A673 (cell line): ENCODE data around the gene CDKAL1. TPM values are rescaled to one million over a fixed set of nuclear protein-coding genes. Genes with fewer than 3 reads are reported as not detected.

Source experiments
- BruUV-seq: library from RNA; stranded (reverse); fragments of 400-500 nt; replicated peaks from 2 replicates; lab custom pipeline; 2021; lab: Mats Ljungman, UMichigan
- CTCF ChIA-PET: fragments of 300-600 bp; sonication (Branson Sonifier 250); formaldehyde crosslinking; loops from one replicate; lab custom pipeline; 2022; ENCODE audit warnings: antibody characterized with exemption; lab: Charles Lee
- POLR2A ChIA-PET: fragments of 300-600 bp; sonication (Branson Sonifier 250); formaldehyde crosslinking; loops from one replicate; lab custom pipeline; 2022; ENCODE audit warnings: antibody characterized with exemption; ENCODE audit not compliant: low non-redundant PET; lab: Charles Lee
- DNase-seq: peaks from one replicate; pipeline ENCODE4 v3.0.0-alpha.2; 2015; ENCODE audit warnings: low spot score
- H3K27ac ChIP-seq: fragments of 200-600 bp; sonication (generic); 2 replicates; pipeline ENCODE4 v1.5.1; 2016; ENCODE audit warnings: mixed run types, low read depth, mild to moderate bottlenecking, mixed read lengths, antibody characterized with exemption, low read length; ENCODE audit not compliant: poor library complexity, severe bottlenecking
- H3K27me3 ChIP-seq: fragments of 200-600 bp; sonication (generic); replicated peaks from 2 replicates; pipeline ENCODE4 v1.6.1; 2017; ENCODE audit warnings: mixed run types, low read depth, mild to moderate bottlenecking, mixed read lengths, antibody characterized with exemption, low read length; ENCODE audit not compliant: insufficient read depth, poor library complexity
- H3K36me3 ChIP-seq: fragments of 200-600 bp; sonication (generic); 2 replicates; pipeline ENCODE4 v1.6.1; 2016; ENCODE audit warnings: mixed run types, mild to moderate bottlenecking, mixed read lengths, antibody characterized with exemption, low read length; ENCODE audit not compliant: insufficient read depth, poor library complexity, severe bottlenecking
- H3K4me1 ChIP-seq: fragments of 200-600 bp; sonication (generic); 2 replicates; pipeline ENCODE4 v1.6.1; 2017; ENCODE audit warnings: mixed run types, mild to moderate bottlenecking, mixed read lengths, antibody characterized with exemption, low read length; ENCODE audit not compliant: insufficient read depth, poor library complexity, severe bottlenecking
- H3K4me3 ChIP-seq: fragments of 200-600 bp; sonication (generic); 2 replicates; pipeline ENCODE4 v1.5.1; 2016; ENCODE audit warnings: low read depth, mixed run types, mild to moderate bottlenecking, mixed read lengths, low read length; ENCODE audit not compliant: poor library complexity, severe bottlenecking
- H3K9me3 ChIP-seq: fragments of 200-600 bp; sonication (generic); 2 replicates; pipeline ENCODE4 v1.6.1; 2016; ENCODE audit warnings: mixed run types, low read depth, mild to moderate bottlenecking, mixed read lengths, antibody characterized with exemption, low read length; ENCODE audit not compliant: poor library complexity, severe bottlenecking
- EZH2 ChIP-seq: fragments of 200-600 bp; sonication (generic); IDR thresholded peaks from 2 replicates; pipeline ENCODE4 v1.6.1; 2017; ENCODE audit warnings: borderline replicate concordance, low read depth, mild to moderate bottlenecking, mixed read lengths, antibody characterized with exemption, low read length; ENCODE audit not compliant: poor library complexity, severe bottlenecking
- intact Hi-C: fragments of 100-400 bp; cut with micrococcal nuclease; formaldehyde crosslinking; loops from one replicate; pipeline ENCODE4 v1.10.0; 2022; ENCODE audit not compliant: unreplicated experiment
- total RNA-seq: library from RNA; stranded (reverse); gene quantifications from 2 replicates; pipeline ENCODE4 v1.2.3, GENCODE V29; 2021
- TF ChIP-seq, protein P1 (sequence below): fragments of 300-800, 200-600 bp; sonication (generic); conservative IDR thresholded peaks from 2 replicates; pipeline ENCODE4 v1.5.1; 2017; ENCODE audit warnings: low read depth, mild to moderate bottlenecking, antibody characterized with exemption, low read length, moderate library complexity, mixed read lengths

Gene CDKAL1
- total RNA-seq, 1 experiment from 2014 or later: 35.5 TPM

DNA sequence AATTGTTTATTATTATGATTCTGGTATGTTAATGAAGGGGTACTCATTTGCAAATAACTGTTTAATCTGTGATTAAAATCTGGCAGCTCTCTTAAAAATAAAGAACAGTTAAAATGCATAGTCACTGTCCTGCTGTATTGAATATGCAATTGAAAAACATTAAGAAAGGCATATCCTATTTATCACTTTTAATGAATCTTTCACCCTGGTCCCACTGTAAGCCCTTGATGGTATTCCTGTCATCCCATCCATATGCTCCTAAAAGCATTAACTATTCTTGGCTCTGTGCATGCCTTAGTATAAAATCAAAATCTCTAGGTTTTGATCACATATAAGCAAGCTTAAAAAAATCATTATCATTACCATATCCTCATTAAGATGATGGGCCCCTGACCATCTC, 648.3 kb downstream of the CDKAL1 start:
- H3K4me3 ChIP-seq: no peak overlapping the region
- H3K4me1 ChIP-seq: peaks cover 51% of the 10 kb centered on the region
- no peak for TF ChIP-seq EZH2
- TF ChIP-seq, protein P1, sequence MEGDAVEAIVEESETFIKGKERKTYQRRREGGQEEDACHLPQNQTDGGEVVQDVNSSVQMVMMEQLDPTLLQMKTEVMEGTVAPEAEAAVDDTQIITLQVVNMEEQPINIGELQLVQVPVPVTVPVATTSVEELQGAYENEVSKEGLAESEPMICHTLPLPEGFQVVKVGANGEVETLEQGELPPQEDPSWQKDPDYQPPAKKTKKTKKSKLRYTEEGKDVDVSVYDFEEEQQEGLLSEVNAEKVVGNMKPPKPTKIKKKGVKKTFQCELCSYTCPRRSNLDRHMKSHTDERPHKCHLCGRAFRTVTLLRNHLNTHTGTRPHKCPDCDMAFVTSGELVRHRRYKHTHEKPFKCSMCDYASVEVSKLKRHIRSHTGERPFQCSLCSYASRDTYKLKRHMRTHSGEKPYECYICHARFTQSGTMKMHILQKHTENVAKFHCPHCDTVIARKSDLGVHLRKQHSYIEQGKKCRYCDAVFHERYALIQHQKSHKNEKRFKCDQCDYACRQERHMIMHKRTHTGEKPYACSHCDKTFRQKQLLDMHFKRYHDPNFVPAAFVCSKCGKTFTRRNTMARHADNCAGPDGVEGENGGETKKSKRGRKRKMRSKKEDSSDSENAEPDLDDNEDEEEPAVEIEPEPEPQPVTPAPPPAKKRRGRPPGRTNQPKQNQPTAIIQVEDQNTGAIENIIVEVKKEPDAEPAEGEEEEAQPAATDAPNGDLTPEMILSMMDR: no peak
- CTCF ChIA-PET: no interaction called here
- intact Hi-C loops: loop anchor here (10.0 kb wide), 2 partner anchors 308 to 428 kb away; no protein-coding TSS in a partner anchor
- H3K27me3 ChIP-seq: no peaks in the 10 kb centered on the region
- no peaks in the 10 kb centered on the region for H3K9me3 ChIP-seq
- POLR2A ChIA-PET: no interaction called here
- no peak for DNase-seq
- BruUV-seq: no TSS peak
- no peaks in the 10 kb centered on the region for H3K36me3 ChIP-seq
- no peak overlapping the region for H3K27ac ChIP-seq

DNA sequence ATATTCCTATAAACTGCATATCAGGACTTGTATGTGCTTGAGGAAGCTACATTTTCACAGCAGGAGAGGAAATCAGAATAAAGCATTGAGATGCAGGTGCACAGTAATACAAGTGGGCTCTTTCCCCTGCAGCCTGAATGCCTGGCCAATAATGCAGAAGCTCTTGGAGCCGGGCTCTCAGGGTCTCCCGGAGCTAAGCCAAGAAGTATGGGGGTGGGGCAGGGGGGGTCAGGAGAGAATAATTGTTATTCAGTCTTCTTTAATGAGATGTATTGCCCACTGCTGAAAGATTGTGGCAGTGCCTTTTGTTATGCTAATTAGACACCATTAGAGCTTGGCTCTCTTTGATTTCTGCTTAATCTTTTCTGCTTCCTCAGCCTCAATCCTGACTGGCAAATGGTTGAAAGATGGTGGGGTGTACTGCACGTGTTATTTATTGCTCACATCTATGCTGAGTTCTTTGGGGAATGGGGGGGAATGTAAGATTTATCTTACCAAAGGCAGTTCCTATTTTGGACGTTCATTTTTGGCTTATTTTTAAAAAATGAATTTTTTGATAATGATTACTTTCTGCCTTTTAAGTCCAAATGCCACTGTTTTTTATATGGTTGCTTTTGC, 651.7 kb downstream of the CDKAL1 start:
- peak; percentile 89 for DNase-seq
- H3K4me1 ChIP-seq: peaks cover 85% of the 10 kb centered on the region
- no peak overlapping the region for H3K4me3 ChIP-seq
- ChIA-PET CTCF (no interaction called here), POLR2A (no interaction called here)
- intact Hi-C loops: loop anchor here (10.0 kb wide), 2 partner anchors 311 to 431 kb away; no protein-coding TSS in a partner anchor
- no peak for TF ChIP-seq EZH2
- TF ChIP-seq, protein P1: no peak
- H3K27ac ChIP-seq: peak overlapping the region; percentile 86
- H3K27me3 ChIP-seq: no peaks in the 10 kb centered on the region
- H3K36me3 ChIP-seq: no peaks in the 10 kb centered on the region
- H3K9me3 ChIP-seq: no peaks in the 10 kb centered on the region
- no TSS peak for BruUV-seq

DNA sequence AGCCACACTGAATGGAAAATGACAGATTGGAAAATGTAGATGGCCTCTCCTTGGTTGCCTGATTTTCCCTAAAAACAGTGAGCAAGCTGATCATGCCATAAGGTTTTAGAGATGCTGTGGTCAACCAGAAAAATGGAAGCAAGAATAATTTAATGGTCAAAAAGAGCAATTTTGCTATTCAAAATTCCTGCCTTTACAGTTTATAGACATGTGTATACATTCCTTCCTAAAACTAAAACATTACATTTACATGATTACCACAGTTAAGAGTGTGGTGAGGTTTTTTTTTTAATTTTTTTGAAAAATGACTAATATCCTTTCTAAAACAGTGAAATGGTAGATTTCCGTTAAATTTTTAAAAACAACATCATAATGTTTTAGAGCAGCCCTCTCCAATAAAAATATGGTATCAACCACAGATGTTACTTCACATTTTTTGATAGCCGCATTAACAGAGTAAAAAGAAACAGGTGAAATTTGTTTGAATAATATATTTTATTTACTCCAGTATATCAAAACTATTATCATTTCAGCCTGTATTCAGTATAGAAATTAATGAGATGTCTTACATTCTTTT, 652.3 kb downstream of the CDKAL1 start:
- Histone ChIP-seq H3K4me1 (peaks cover 90% of the 10 kb centered on the region), H3K9me3 (no peaks in the 10 kb centered on the region), H3K36me3 (no peaks in the 10 kb centered on the region), H3K4me3 (no peak overlapping the region), H3K27me3 (no peaks in the 10 kb centered on the region), H3K27ac (peak overlapping the region; percentile 86)
- no peak for TF ChIP-seq EZH2
- TF ChIP-seq, protein P1: no peak
- DNase-seq: no peak
- ChIA-PET POLR2A (no interaction called here), CTCF (no interaction called here)
- intact Hi-C loops: loop anchor here (10.0 kb wide), 2 partner anchors 312 to 432 kb away; no protein-coding TSS in a partner anchor
- no TSS peak for BruUV-seq
